ENCODE results near the gene BACH1. TPM values are rescaled to one million over a fixed set of nuclear protein-coding genes. Genes with fewer than 3 reads are reported as not detected.
A peak's percentile ranks its signal among the peaks of the same experiment; 100 is the strongest.

The BACH1 gene
- polyA plus RNA-seq, 3 donors: 41.5 to 47.3 (median 42.8) TPM

DNA sequence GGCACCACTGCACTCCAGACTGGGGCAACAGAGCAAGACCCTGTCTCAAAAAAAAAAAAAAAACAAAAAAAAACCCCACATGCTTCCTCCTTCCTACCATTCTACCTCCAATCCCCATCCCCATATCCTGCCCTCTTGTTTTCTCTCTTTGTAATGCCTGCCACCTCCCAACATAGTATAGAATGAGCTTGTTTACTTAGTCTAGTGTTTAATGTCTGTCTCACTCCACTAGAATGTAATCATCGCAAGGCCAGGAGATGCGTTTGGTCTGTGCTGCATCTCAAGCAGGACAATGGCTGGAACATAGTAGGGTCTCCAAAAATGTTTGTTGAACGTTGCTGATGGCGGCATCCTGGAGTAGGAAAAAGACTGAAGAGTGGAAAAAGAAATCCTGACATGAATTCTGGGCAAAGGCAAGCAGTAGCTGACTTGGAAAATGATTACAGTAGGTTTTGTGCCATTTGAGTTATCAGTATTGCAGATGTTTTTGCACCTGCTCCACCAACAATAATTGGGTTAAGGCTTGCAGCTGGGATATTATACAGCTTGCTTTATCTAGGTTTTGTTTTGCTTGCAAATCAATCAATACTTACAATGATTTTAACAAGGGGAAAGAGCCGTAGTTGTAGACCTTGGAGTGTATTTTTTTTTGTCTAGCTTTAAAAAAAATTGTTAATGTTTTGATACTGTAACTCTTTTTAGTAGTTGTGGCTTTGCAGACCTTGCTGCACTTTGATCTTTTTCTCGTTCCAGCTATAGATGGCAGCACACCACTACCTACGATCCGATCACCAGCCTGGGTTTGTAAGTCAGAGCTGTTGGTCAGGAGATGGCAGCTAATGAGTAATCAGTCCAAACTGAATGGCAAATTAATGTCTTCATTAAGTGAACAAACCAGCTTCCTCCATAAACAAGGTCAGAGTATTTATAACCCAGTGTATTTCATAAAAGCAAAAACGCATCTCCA is 62.4 kb downstream of the BACH1 start:
- no peak for DNase-seq (ENCODE audit: extremely low read depth in 1 of 11, low read depth in 9 of 11, low spot score in 4 of 11)

DNA sequence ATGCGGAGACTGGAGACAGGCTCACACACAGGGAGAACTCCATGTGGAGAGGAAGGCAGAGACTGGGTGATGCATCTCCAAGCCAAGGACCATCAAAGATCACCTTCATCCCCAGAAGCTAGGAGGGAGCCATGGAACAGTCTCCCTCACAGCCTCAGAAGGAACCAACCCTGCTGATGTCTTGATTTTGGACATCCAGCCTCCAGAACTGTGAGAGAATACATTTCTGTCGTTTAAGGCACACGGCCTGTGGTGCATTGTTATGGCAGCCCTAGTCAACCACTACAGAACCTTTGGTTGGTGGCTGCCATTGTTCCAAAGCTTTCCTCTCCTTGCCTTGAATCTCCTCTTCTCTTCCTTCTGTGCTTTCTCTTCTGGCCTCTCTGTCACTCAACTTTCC is 64.0 kb downstream of the BACH1 start:
- no peak for DNase-seq (ENCODE audit: extremely low read depth in 1 of 11, low read depth in 9 of 11, low spot score in 4 of 11)

DNA sequence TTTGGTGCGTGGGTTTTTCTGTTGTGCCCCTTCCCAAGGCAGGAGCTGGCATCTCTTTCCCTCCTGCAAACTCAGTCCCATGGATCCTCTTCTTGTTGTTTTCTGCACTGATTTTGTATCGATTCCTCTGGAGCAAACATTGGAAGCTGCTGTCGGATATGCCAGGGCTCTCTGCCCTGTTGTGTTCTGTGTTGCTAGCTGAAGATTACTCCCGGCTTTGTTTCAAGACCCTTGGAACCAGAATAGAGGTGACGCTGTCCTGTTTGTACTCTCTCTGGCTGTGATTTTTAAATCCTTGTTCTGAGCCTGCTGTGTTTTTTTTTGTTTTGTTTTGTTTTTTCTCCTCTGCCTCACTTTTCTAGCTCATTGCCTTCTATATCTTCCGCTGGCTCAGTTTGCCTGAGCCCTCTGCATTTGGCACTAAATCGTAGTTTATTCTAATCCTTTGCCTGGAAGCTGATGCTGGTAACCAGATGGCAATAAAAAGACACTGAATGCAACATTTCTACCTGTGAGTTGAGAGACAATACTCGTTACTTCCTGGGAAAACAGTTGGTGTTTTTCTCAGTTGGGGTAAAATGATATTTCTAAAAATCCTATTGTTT is 67.0 kb downstream of the BACH1 start:
- DNase-seq (ENCODE audit: extremely low read depth in 1 of 11, low read depth in 9 of 11, low spot score in 4 of 11): no peak

DNA sequence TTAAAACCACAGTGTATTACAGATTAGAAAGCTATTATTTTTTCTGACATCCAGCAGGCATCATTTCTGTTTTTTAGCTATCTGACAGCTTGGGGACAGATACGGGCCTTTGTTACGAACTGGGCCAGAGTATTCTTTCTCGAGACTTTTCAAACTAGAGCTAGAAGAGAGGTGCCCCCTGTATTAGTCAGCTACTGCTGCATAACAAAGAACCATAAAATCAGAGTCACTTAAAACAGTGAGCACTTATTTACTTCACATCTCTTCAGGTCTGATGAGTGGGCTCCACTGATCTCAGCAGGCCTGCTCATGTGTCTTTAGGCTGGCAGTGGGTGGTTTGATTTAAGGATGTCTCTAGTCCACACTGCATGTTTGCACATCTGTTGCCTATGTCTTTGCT is 67.8 kb downstream of the BACH1 start:
- no peak for DNase-seq (ENCODE audit: extremely low read depth in 1 of 11, low read depth in 9 of 11, low spot score in 4 of 11)

- no peak for DNase-seq (ENCODE audit: extremely low read depth in 1 of 11, low read depth in 9 of 11, low spot score in 4 of 11)
These were observed 68.6 kb downstream of the BACH1 start for GRCh38 chr21:29367335-29367734.

DNA sequence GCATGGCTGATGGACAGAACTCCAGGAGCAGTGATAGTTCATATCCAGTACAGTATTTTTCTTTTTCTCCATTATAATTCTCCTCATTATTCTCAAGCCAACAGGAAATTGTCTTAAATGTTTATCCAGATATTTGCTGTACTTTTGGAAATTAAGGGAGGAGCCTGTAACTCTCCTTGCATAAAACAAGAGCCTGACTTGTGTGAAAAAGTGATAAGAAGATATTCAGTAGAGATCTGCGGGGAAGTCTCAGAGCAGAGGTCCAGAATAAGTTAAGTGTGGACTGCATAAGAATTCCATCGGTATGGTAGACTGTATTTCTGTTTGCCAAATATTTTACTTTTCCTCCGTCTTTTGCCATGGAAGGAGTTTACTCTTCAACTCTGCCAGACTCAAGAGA is 70.2 kb downstream of the BACH1 start:
- DNase-seq (ENCODE audit: extremely low read depth in 1 of 11, low read depth in 9 of 11, low spot score in 4 of 11): no peak

DNA sequence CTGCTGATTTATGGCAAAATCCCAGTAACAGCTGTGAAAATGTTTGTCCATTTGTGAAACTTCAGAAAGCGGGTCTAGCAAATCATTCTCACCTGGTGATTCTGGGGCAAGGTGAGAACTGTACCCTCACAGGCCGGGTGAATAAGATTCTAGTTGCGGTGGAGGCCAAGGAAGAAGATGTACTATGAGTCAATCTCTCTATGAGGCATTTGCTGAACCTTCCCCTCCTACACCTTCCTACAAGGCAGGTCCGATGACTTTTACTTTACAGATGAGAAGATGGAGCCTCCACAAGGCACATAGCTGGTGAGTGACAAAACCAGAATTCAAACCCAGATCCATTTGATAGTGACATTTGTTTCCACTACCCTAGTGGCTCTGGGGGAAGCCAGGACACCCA is 72.7 kb downstream of the BACH1 start:
- no peak for DNase-seq (ENCODE audit: extremely low read depth in 1 of 11, low read depth in 9 of 11, low spot score in 4 of 11)

- peak; percentile 47 to 78 (median 56) for DNase-seq (ENCODE audit: extremely low read depth in 1 of 11, low read depth in 9 of 11, low spot score in 4 of 11)
These were observed 73.5 kb downstream of the BACH1 start for GRCh38 chr21:29372063-29372802.

- DNase-seq (ENCODE audit: extremely low read depth in 1 of 11, low read depth in 9 of 11, low spot score in 4 of 11): no peak
These were observed 75.8 kb downstream of the BACH1 start for GRCh38 chr21:29374481-29374880.

DNA sequence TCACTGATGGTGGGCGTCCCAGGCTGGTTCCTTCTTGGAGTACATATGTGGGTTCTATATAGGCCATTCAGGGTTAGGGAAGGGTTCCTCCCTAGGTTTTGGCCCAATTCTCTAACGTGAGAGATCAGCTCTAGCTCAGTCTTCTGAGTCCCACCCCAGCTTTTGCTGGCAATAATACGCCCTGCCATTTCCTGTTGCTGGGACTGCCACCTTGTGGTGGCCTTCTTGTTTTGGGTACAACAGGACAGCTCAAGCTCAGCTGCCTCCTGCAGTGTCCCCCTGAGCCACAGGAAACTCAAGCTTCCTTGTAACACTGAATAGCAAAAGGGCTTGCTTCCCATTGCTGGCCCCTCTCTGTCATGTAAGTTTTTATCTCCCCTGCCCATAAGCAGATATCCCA is 77.8 kb downstream of the BACH1 start:
- DNase-seq (ENCODE audit: extremely low read depth in 1 of 11, low read depth in 9 of 11, low spot score in 4 of 11): no peak

GRCh38 chr21:29377266-29377665 is 78.5 kb downstream of the BACH1 start:
- no peak for DNase-seq (ENCODE audit: extremely low read depth in 1 of 11, low read depth in 9 of 11, low spot score in 4 of 11)

DNA sequence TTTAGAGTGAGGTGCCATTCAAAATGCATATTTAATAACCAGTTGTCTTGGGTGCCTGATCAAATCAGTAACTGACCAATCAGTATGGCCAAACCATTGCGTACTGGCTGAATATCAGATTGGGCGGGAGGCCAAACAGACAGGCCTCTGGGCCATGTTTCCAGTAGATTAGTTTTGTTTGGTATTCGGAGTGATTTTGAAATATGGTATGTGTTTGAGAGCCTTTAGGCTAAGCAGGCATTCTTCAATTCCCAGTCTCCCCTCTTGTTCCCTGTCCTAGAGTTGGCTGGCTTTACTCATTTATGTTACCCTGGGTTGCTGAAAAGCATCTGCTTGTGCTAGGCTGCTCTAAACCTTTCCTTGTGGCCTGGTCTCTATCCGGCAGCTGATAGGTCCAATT is 80.1 kb downstream of the BACH1 start:
- DNase-seq (ENCODE audit: extremely low read depth in 1 of 11, low read depth in 9 of 11, low spot score in 4 of 11): peak in 1 of 11 donors; percentile 7

- no peak for DNase-seq (ENCODE audit: extremely low read depth in 1 of 11, low read depth in 9 of 11, low spot score in 4 of 11)
These were observed 80.9 kb downstream of the BACH1 start for GRCh38 chr21:29379517-29380054.

GRCh38 chr21:29382030-29382654 is 83.4 kb downstream of the BACH1 start:
- DNase-seq (ENCODE audit: extremely low read depth in 1 of 11, low read depth in 9 of 11, low spot score in 4 of 11): peak in 1 of 11 donors; percentile 28

DNA sequence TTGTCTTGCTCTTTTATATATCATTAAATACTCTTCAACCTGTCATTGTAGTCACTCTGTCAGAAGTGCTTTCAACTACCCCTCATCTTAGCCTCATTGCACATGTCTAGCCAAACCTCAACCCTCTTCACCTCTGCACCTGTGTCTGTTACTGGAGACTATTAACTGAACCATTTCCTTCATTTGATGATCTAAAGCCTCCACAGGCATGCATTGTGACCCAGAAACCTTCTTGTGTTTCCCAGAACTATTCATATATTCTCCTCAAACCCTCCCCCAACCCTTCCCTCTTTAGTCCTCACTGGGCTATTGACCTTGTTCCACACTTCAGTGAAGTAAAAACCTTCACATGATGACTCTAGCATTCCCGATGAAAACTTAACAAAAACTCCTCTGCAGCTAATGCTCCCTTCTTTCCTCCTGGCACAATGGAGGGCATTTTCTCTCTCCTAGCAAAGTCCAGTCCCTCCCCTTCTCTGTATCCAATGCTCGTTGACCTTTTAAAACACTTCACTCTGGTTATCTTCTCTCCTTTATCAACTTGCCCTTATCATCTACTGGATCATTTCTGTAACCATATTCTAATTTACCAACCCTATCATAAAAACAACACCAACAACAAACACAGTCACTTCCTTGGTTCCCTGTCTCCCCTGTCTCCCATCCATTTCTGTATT is 86.1 kb downstream of the BACH1 start:
- DNase-seq (ENCODE audit: extremely low read depth in 1 of 11, low read depth in 9 of 11, low spot score in 4 of 11): no peak

GRCh38 chr21:29385934-29386520 is 87.3 kb downstream of the BACH1 start:
- no peak for DNase-seq (ENCODE audit: extremely low read depth in 1 of 11, low read depth in 9 of 11, low spot score in 4 of 11)

DNA sequence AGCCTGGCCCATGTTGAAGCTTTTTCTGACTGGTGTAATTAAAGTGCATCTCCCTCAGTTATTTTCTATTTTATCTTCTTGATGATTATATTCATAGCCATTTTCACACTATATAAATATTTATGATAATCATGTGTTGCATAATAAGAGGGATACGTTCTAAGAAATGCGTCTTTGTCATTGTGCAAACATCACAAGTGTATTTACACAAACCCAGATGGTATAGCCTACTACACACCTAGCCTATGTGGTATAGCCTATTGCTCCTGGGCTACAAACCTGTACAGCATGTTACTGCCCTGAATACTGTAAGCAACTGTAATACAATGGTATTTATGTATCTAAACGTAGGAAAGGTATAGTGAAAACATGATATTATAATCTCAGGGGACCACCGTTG is 88.1 kb downstream of the BACH1 start:
- DNase-seq (ENCODE audit: extremely low read depth in 1 of 11, low read depth in 9 of 11, low spot score in 4 of 11): no peak

GRCh38 chr21:29387598-29387997 is 88.9 kb downstream of the BACH1 start:
- no peak for DNase-seq (ENCODE audit: extremely low read depth in 1 of 11, low read depth in 9 of 11, low spot score in 4 of 11)
